K562 (cell line): Measurements from ENCODE around the gene TMEM60. TPM values are rescaled to one million over a fixed set of nuclear protein-coding genes. Genes with fewer than 3 reads are reported as not detected.

Experiments
- CBX8 ChIP-seq: fragments of 200-600 bp; sonication (generic); IDR thresholded peaks from 2 replicates; pipeline ENCODE4 v1.6.1; 2012; ENCODE audit warnings: borderline replicate concordance, mixed run types, low read depth, mild to moderate bottlenecking, moderate library complexity, mixed read lengths, low read length, control low read depth, inconsistent platforms; ENCODE audit not compliant: poor library complexity, severe bottlenecking; ENCODE audit errors: extremely low read depth
- CEBPB ChIP-seq: fragments of 450-650 bp; IDR thresholded peaks from 2 replicates; pipeline ENCODE4 v1.6.1; 2016; ENCODE audit warnings: missing genetic modification characterization, missing compliant biosample characterization
- DNMT1 ChIP-seq: fragments of 450-650 bp; IDR thresholded peaks from 2 replicates; pipeline ENCODE4 v1.6.1; 2016; ENCODE audit warnings: antibody characterized with exemption, mild to moderate bottlenecking
- FOS ChIP-seq: IDR thresholded peaks from 3 replicates; pipeline ENCODE4 v1.6.1; 2011; ENCODE audit not compliant: insufficient read length; ENCODE audit errors: extremely low read depth
- FOXA1 ChIP-seq: fragments of 450-650 bp; IDR thresholded peaks from 2 replicates; pipeline ENCODE4 v1.6.1; 2016; ENCODE audit warnings: mild to moderate bottlenecking, borderline replicate concordance
- GTF2E2 ChIP-seq: fragments of 200-800 bp; sonication (Bioruptor generic); IDR thresholded peaks from 2 replicates; pipeline ENCODE4 v1.6.1; 2016; ENCODE audit warnings: missing genetic modification characterization, missing compliant biosample characterization
- HEY1 ChIP-seq: fragments of 250-450 bp; sonication (Bioruptor Pico); IDR thresholded peaks from 2 replicates; pipeline ENCODE4 v1.5.0; 2020; ENCODE audit warnings: mild to moderate bottlenecking, moderate library complexity, borderline replicate concordance
- HMG20A ChIP-seq: fragments of 450-650 bp; formaldehyde crosslinking; conservative IDR thresholded peaks from 2 replicates; pipeline ENCODE4 v1.4.0; 2020; ENCODE audit warnings: mild to moderate bottlenecking, mixed read lengths
- MYBL2 ChIP-seq, 2 experiments: fragments of 450-650 bp in 1 of 2; sonication (generic) in 1 of 2; formaldehyde crosslinking in 1 of 2; IDR thresholded peaks; 2 replicates each; pipeline versions ENCODE4 v1.6.1 to v1.8.1; 2017 to 2022; ENCODE audit warnings: borderline replicate concordance in 1 of 2, inconsistent platforms in 1 of 2, low read depth in 1 of 2, mild to moderate bottlenecking in 1 of 2, missing genetic modification reagents in 1 of 2, moderate library complexity in 1 of 2
- NCOA2 ChIP-seq, 2 experiments: fragments of 450-650 bp; IDR thresholded peaks; 2 replicates each; pipeline ENCODE4 v1.6.1; 2018; ENCODE audit warnings: mild to moderate bottlenecking in 2 of 2, moderate library complexity in 1 of 2; ENCODE audit not compliant: partially characterized antibody in 2 of 2
- NUFIP1 ChIP-seq: fragments of 450-650 bp; IDR thresholded peaks from 2 replicates; pipeline ENCODE4 v1.6.1; 2018; ENCODE audit not compliant: partially characterized antibody
- PML ChIP-seq: IDR thresholded peaks from 2 replicates; pipeline ENCODE4 v1.6.1; 2012; ENCODE audit warnings: low read length, inconsistent platforms
- SMAD2 ChIP-seq: fragments of 150-350 bp; IDR thresholded peaks from 2 replicates; pipeline ENCODE4 v1.6.1; 2014; ENCODE audit warnings: low read depth, mild to moderate bottlenecking, low read length
- TRIM28 ChIP-seq: fragments of 450-650 bp; IDR thresholded peaks from 2 replicates; pipeline ENCODE4 v1.6.1; 2017
- ZC3H4 ChIP-seq: sonication (generic); formaldehyde crosslinking; IDR thresholded peaks from 2 replicates; pipeline ENCODE4 v1.9.0; 2021; ENCODE audit warnings: missing genetic modification reagents, borderline replicate concordance
- ZNF232 ChIP-seq: sonication (generic); formaldehyde crosslinking; IDR thresholded peaks from 2 replicates; pipeline ENCODE4 v1.8.0; 2022; ENCODE audit warnings: mild to moderate bottlenecking, missing genetic modification reagents
- ZNF24 ChIP-seq: fragments of 450-650 bp; IDR thresholded peaks from 2 replicates; pipeline ENCODE4 v1.6.1; 2016
- ZNF707 ChIP-seq: fragments of 250-450 bp; sonication (Bioruptor Pico); conservative IDR thresholded peaks from 2 replicates; pipeline ENCODE4 v1.8.0; 2022; ENCODE audit warnings: inconsistent platforms, mild to moderate bottlenecking, moderate library complexity
- ZNF785 ChIP-seq: fragments of 250-450 bp; sonication (Bioruptor Pico); IDR thresholded peaks from 2 replicates; pipeline ENCODE4 v1.4.0; 2020; ENCODE audit warnings: mild to moderate bottlenecking
- polyA plus RNA-seq, 8 experiments: library from polyadenylated mRNA; depleted of rRNA in 4 of 8; stranded (reverse) in 5 of 8; unstranded in 3 of 8; fragments of >200 nt; fragmentation: Nextera tagmentation in 2 of 8; fragmentation: Illumina TruSeq in 1 of 8; extraction: Ambion mirVana in 2 of 8; extraction: Trizol in 1 of 8; gene quantifications; 2 replicates each; pipeline versions ENCODE4 v1.2.1 to v1.2.3, GENCODE V29; 2011 to 2014; ENCODE audit warnings: inconsistent platforms in 1 of 8, missing spikeins in 1 of 8
- total RNA-seq, 7 experiments: library from RNA; depleted of rRNA in 6 of 7; stranded (reverse); fragments of >200 nt in 6 of 7; fragmentation: Illumina TruSeq in 2 of 7; extraction: Trizol in 2 of 7; gene quantifications; 2 replicates each; pipeline versions ENCODE4 v1.2.1 to v1.2.3, GENCODE V29; 2011 to 2021; ENCODE audit warnings: low replicate concordance in 1 of 7
- TF ChIP-seq, protein P1 (sequence below): fragments of 250-450 bp; sonication (Bioruptor Pico); IDR thresholded peaks from 2 replicates; pipeline ENCODE4 v1.8.0; 2021; ENCODE audit warnings: moderate library complexity, mild to moderate bottlenecking, inconsistent platforms
- TF ChIP-seq, protein P2 (sequence below), 2 experiments: fragments of 450-650 bp in 1 of 2; sonication (generic) in 1 of 2; formaldehyde crosslinking; conservative IDR thresholded peaks; 2 replicates each; pipeline versions ENCODE4 v1.4.0 to v1.8.1; 2020 to 2022; ENCODE audit warnings: mild to moderate bottlenecking in 1 of 2, missing genetic modification reagents in 1 of 2
- TF ChIP-seq, protein P3 (sequence below): fragments of 450-650 bp; IDR thresholded peaks from 2 replicates; pipeline ENCODE4 v1.6.1; 2017; ENCODE audit warnings: antibody characterized with exemption, mild to moderate bottlenecking
- TF ChIP-seq, protein P4 (sequence below): sonication (generic); formaldehyde crosslinking; IDR thresholded peaks from 2 replicates; pipeline ENCODE4 v1.8.1; 2022; ENCODE audit warnings: missing genetic modification reagents

TMEM60 gene
- total and polyA plus RNA-seq, 9 of the 15 experiments (the other 6 are each of a cell fraction or from before 2014, with no cell fraction given) = 12.5 to 140 (median 38.4) TPM

DNA sequence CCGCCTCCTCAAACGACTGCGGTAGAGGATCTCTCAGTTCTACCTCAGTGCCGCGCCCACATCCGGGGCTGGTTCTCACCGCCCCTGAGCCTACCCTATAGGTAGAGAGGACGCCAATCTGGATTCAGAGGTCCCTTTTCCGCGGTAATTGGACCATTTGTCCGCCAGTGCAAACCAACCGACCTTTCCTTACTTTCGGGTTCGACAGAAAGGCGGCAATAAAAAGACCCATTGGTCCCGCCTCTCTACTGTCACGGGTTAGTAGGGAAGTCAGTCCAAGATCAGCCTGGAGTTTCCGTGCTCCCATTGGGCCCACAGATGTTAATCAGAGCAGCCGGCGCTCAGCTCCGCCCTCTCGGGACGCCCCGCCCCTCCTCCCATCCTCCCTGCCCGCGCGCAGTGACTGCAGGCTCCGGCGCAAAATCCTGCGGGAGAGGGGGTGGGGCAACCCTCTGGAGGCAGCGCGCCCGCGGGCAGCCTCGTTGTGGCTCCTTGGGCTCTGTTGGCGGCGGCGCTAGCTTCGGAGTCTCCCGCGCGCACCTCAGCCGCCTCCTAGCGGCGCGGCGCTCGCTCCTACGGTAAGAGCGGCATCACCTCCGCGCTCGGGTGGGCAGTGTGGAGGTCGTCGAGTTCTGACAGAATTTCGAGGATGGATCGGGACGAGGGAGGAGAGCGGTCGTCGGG, at the start of gene TMEM60, which contains the start of gene PHTF2 (continued):
- TF ChIP-seq ZC3H4 (CRISPR knock-in tag) = no peak
- 0 out of 2 replicates have a peak, but pooled peaks have one; percentile 35 for TF ChIP-seq ZNF24
- TF ChIP-seq GTF2E2 (tag) = no peak
- TF ChIP-seq CEBPB (tag) = no peak
- TF ChIP-seq ZNF707 (CRISPR knock-in tag) = no peak
- no peak for TF ChIP-seq NCOA2 (IDR thresholded peaks at IDR 0.05; ENCODE audit: partially characterized antibody in 2 of 2)
- TF ChIP-seq, protein P1, sequence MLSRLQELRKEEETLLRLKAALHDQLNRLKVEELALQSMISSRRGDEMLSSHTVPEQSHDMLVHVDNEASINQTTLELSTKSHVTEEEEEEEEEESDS (CRISPR knock-in tag) = no peak
- TF ChIP-seq FOS = peak; percentile 95
- TF ChIP-seq, protein P2, sequence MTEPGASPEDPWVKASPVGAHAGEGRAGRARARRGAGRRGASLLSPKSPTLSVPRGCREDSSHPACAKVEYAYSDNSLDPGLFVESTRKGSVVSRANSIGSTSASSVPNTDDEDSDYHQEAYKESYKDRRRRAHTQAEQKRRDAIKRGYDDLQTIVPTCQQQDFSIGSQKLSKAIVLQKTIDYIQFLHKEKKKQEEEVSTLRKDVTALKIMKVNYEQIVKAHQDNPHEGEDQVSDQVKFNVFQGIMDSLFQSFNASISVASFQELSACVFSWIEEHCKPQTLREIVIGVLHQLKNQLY (CRISPR knock-in tag; conservative IDR thresholded peaks at IDR 0.05) = 0 out of 4 replicates have a peak, but pooled peaks of 1 of the 2 experiments have one; percentile 73
- TF ChIP-seq CBX8 = no peak
- TF ChIP-seq ZNF785 (CRISPR knock-in tag) = 0 out of 2 replicates have a peak, but pooled peaks have one; percentile 19
- no peak; the same call in 1 of the 2 replicates for TF ChIP-seq PML
- no peak for TF ChIP-seq NUFIP1
- TF ChIP-seq HEY1 (CRISPR knock-in tag) = no peak
- no peak for TF ChIP-seq DNMT1
- TF ChIP-seq HMG20A (CRISPR knock-in tag) = no peak
- TF ChIP-seq, protein P3, sequence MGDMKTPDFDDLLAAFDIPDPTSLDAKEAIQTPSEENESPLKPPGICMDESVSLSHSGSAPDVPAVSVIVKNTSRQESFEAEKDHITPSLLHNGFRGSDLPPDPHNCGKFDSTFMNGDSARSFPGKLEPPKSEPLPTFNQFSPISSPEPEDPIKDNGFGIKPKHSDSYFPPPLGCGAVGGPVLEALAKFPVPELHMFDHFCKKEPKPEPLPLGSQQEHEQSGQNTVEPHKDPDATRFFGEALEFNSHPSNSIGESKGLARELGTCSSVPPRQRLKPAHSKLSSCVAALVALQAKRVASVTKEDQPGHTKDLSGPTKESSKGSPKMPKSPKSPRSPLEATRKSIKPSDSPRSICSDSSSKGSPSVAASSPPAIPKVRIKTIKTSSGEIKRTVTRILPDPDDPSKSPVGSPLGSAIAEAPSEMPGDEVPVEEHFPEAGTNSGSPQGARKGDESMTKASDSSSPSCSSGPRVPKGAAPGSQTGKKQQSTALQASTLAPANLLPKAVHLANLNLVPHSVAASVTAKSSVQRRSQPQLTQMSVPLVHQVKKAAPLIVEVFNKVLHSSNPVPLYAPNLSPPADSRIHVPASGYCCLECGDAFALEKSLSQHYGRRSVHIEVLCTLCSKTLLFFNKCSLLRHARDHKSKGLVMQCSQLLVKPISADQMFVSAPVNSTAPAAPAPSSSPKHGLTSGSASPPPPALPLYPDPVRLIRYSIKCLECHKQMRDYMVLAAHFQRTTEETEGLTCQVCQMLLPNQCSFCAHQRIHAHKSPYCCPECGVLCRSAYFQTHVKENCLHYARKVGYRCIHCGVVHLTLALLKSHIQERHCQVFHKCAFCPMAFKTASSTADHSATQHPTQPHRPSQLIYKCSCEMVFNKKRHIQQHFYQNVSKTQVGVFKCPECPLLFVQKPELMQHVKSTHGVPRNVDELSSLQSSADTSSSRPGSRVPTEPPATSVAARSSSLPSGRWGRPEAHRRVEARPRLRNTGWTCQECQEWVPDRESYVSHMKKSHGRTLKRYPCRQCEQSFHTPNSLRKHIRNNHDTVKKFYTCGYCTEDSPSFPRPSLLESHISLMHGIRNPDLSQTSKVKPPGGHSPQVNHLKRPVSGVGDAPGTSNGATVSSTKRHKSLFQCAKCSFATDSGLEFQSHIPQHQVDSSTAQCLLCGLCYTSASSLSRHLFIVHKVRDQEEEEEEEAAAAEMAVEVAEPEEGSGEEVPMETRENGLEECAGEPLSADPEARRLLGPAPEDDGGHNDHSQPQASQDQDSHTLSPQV = no peak
- peak; percentile 93 for TF ChIP-seq MYBL2 (IDR thresholded peaks at IDR 0.05; ENCODE audit: low read depth)
- TF ChIP-seq MYBL2 (CRISPR knock-in tag; IDR thresholded peaks at IDR 0.05; ENCODE audit: borderline replicate concordance) = no peak
- no peak; the same call in 1 of the 2 replicates for TF ChIP-seq TRIM28
- TF ChIP-seq, protein P4, sequence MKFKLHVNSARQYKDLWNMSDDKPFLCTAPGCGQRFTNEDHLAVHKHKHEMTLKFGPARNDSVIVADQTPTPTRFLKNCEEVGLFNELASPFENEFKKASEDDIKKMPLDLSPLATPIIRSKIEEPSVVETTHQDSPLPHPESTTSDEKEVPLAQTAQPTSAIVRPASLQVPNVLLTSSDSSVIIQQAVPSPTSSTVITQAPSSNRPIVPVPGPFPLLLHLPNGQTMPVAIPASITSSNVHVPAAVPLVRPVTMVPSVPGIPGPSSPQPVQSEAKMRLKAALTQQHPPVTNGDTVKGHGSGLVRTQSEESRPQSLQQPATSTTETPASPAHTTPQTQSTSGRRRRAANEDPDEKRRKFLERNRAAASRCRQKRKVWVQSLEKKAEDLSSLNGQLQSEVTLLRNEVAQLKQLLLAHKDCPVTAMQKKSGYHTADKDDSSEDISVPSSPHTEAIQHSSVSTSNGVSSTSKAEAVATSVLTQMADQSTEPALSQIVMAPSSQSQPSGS (CRISPR knock-in tag) = no peak
- TF ChIP-seq SMAD2 = no peak
- no peak; the same call in 1 of the 2 replicates for TF ChIP-seq ZNF232 (CRISPR knock-in tag)
- TF ChIP-seq FOXA1 = no peak
